GM18858 (cell line): ENCODE data around the gene DCUN1D1.

ENCODE experiments used
- ATAC-seq: cut with Tn5 transposase; IDR thresholded peaks from one replicate; pipeline ENCODE4 v1.9.1; 2021; ENCODE audit not compliant: unreplicated experiment

The DCUN1D1 gene

GRCh38 chr3:182896553-182896952, 83.8 kb downstream of the DCUN1D1 start:
- no peak for ATAC-seq

GRCh38 chr3:182895513-182896112, 84.7 kb downstream of the DCUN1D1 start:
- ATAC-seq = no peak

DNA sequence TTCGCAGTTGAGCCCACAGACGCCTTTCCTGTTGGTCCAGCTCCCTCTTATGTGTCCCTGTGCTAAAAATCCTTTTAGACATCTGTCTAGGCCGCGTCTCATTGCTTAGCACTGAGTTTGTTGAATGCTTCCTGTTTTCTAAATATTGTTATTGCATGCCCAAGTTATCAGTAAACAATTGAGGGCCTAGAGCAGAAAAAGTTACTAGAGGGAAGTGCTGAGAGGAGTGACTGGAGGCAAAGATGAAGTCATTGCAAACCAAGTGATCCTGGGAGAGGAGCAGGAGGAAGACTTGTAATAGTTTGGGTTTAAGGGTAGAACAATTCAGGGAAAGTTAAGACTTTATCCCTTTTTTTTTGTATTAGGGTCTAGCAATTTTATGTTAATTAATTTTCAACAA, 88.1 kb downstream of the DCUN1D1 start:
- no peak for ATAC-seq

GRCh38 chr3:182891364-182891763, 89.0 kb downstream of the DCUN1D1 start:
- ATAC-seq = no peak

DNA sequence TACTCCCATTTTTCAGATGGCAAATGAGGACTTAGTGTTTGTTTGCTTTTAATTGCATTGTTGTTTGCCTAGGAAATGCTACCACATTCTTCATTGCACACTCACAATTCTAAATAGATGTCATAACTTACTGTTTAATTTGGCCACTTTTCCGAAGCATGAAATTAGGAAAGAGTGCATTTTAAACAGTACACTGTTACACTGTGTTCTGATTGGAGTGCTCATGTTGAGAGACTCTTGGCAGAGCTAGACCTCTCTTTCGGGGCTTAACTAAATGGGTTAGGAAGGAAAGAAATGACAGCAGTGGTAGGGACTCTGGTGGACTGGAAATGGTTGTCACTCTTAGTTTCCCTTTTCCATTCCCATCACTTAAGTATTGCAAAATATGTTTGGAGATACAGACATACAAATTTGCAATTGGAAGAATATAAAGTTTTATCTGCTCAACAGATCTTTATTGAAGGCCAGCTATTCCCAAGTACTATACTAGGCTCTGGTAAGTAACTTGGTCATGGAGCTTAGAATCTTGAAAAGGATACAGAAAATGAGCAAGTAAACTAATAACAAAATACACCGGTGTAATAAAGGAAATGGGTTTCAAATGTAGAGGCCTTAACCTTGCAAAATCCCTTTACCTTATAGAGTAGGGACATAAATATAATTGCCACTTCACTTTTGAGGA, 90.2 kb downstream of the DCUN1D1 start:
- ATAC-seq = no peak
